DND-41 (cell line): Measurements from ENCODE around the gene METTL15.

Experiments
- ATAC-seq: fragments of 200-7000 bp; cut with Tn5 transposase; 3 replicates; pipeline ENCODE4 v1.9.1; 2021; ENCODE audit warnings: low read depth; ENCODE audit not compliant: insufficient read depth
- DNase-seq: peaks from one replicate; pipeline ENCODE4 v3.0.0-alpha.2; 2020
- H2AFZ ChIP-seq: 2 replicates; pipeline ENCODE4 v1.6.0; 2012; ENCODE audit warnings: low read depth, low read length
- H3K27ac ChIP-seq: 2 replicates; pipeline ENCODE4 v1.5.1; 2012; ENCODE audit warnings: low read length, inconsistent platforms
- H3K27me3 ChIP-seq: fragments of 200-600 bp; sonication (generic); 2 replicates; pipeline ENCODE4 v1.6.0; 2012; ENCODE audit warnings: low read length, mild to moderate bottlenecking, inconsistent platforms; ENCODE audit not compliant: insufficient read depth, poor library complexity
- H3K36me3 ChIP-seq: 2 replicates; pipeline ENCODE4 v1.5.1; 2012; ENCODE audit warnings: low read length, inconsistent platforms; ENCODE audit not compliant: insufficient read depth
- H3K4me1 ChIP-seq: 2 replicates; pipeline ENCODE4 v1.5.1; 2012; ENCODE audit warnings: mild to moderate bottlenecking, low read length; ENCODE audit not compliant: insufficient read depth
- H3K4me2 ChIP-seq: 2 replicates; pipeline ENCODE4 v1.6.0; 2012; ENCODE audit warnings: mild to moderate bottlenecking, moderate library complexity, low read length, inconsistent platforms; ENCODE audit not compliant: insufficient read depth
- H3K4me3 ChIP-seq, 2 experiments: fragments of 200-600 bp in 1 of 2; shearing (Covaris generic) in 1 of 2; 2 replicates each; pipeline ENCODE4 v1.5.1; 2012 to 2016; ENCODE audit warnings: inconsistent platforms in 2 of 2, low read length in 2 of 2, mild to moderate bottlenecking in 2 of 2, low read depth in 1 of 2, moderate library complexity in 1 of 2
- H3K79me2 ChIP-seq: 2 replicates; pipeline ENCODE4 v1.6.0; 2012; ENCODE audit warnings: low read length, inconsistent platforms; ENCODE audit not compliant: insufficient read depth
- H3K9ac ChIP-seq: 2 replicates; pipeline ENCODE4 v1.6.0; 2012; ENCODE audit warnings: low read depth, mild to moderate bottlenecking, inconsistent platforms, low read length, moderate library complexity
- H3K9me3 ChIP-seq: 2 replicates; pipeline ENCODE4 v1.5.1; 2012; ENCODE audit warnings: low read length, moderate library complexity, mild to moderate bottlenecking, inconsistent platforms; ENCODE audit not compliant: insufficient read depth, severe bottlenecking
- H4K20me1 ChIP-seq: 2 replicates; pipeline ENCODE4 v1.6.0; 2012; ENCODE audit warnings: low read length; ENCODE audit not compliant: insufficient read depth
- EZH2 ChIP-seq: IDR thresholded peaks from 3 replicates; pipeline ENCODE4 v1.6.1; 2012; ENCODE audit warnings: borderline replicate concordance, low read depth, mild to moderate bottlenecking, moderate library complexity, low read length, inconsistent platforms; ENCODE audit not compliant: severe bottlenecking
- TF ChIP-seq, protein P1 (sequence below): IDR thresholded peaks from 2 replicates; pipeline ENCODE4 v1.5.1; 2012; ENCODE audit warnings: borderline replicate concordance, low read length, moderate library complexity, mild to moderate bottlenecking; ENCODE audit not compliant: poor library complexity, severe bottlenecking; ENCODE audit errors: extremely low read depth

The METTL15 gene

DNA sequence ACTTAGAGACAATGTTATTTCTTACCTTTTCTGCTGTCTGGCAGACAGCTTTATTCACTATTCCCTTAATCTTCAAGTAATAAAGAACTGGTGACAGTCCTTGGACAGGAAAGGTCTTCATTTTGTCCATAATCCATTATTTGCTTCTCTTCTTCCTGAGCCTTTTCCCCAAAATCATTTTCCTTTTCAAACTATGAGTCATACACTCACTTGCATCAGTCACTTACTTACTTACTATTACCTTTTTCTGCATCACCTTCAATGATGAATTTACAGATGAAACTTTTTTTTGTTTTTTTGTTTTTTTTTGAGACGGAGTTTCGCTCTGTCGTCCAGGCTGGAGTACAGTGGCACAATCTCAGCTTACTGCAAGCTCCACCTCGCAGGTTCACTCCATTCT, 9.5 kb downstream of the METTL15 start:
- ATAC-seq = no peak
- Histone ChIP-seq H3K79me2 (peaks cover 52% of the 10 kb centered on the region), H2AFZ (no peak overlapping the region), H3K9me3 (no peaks in the 10 kb centered on the region), H3K4me3 (no peak overlapping the region), H3K4me1 (peaks cover 4% of the 10 kb centered on the region; the same call in 1 of the 2 replicates), H3K27ac (no peak overlapping the region), H3K36me3 (peaks cover 30% of the 10 kb centered on the region), H3K9ac (no peak overlapping the region), H3K27me3 (no peaks in the 10 kb centered on the region), H3K4me2 (no peak overlapping the region), H4K20me1 (no peaks in the 10 kb centered on the region; the same call in 1 of the 2 replicates)
- DNase-seq = no peak
- TF ChIP-seq, protein P1, sequence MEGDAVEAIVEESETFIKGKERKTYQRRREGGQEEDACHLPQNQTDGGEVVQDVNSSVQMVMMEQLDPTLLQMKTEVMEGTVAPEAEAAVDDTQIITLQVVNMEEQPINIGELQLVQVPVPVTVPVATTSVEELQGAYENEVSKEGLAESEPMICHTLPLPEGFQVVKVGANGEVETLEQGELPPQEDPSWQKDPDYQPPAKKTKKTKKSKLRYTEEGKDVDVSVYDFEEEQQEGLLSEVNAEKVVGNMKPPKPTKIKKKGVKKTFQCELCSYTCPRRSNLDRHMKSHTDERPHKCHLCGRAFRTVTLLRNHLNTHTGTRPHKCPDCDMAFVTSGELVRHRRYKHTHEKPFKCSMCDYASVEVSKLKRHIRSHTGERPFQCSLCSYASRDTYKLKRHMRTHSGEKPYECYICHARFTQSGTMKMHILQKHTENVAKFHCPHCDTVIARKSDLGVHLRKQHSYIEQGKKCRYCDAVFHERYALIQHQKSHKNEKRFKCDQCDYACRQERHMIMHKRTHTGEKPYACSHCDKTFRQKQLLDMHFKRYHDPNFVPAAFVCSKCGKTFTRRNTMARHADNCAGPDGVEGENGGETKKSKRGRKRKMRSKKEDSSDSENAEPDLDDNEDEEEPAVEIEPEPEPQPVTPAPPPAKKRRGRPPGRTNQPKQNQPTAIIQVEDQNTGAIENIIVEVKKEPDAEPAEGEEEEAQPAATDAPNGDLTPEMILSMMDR = no peak
- no peak for TF ChIP-seq EZH2

DNA sequence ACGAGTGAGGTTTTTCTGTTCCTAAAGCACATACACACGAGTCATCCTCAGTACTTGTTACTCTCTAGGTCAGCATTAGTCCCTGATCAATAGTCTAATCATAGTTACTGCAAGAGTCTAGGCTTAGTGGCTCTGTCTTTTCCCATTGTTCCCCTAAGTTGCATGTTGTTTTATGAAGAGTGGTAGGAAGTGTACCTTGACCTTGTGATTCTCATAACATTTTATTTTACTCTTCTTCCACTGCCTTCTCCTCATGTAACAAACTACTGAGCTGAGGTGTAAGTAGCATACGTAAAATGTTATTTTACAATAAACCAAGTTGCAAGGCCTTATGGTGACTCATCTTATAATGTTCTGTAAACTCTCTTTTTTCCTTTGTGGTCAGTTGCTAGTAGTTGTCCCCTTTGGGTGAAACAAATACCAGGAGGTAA, 15.0 kb downstream of the METTL15 start:
- no peaks in the 10 kb centered on the region; the same call in 1 of the 2 replicates for H4K20me1 ChIP-seq
- no peaks in the 10 kb centered on the region for H3K27me3 ChIP-seq
- no peak overlapping the region for H3K4me3 ChIP-seq
- peaks cover 3% of the 10 kb centered on the region; the same call in 1 of the 2 replicates for H3K4me1 ChIP-seq
- peaks cover 33% of the 10 kb centered on the region; the same call in 1 of the 2 replicates for H3K36me3 ChIP-seq
- peaks cover 28% of the 10 kb centered on the region for H3K79me2 ChIP-seq
- H3K4me2 ChIP-seq = no peak overlapping the region
- no peak for TF ChIP-seq EZH2
- TF ChIP-seq, protein P1 = no peak
- H2AFZ ChIP-seq = no peak overlapping the region
- ATAC-seq (no peak), DNase-seq (no peak)
- H3K9ac ChIP-seq = no peak overlapping the region
- no peaks in the 10 kb centered on the region for H3K9me3 ChIP-seq
- no peak overlapping the region for H3K27ac ChIP-seq

DNA sequence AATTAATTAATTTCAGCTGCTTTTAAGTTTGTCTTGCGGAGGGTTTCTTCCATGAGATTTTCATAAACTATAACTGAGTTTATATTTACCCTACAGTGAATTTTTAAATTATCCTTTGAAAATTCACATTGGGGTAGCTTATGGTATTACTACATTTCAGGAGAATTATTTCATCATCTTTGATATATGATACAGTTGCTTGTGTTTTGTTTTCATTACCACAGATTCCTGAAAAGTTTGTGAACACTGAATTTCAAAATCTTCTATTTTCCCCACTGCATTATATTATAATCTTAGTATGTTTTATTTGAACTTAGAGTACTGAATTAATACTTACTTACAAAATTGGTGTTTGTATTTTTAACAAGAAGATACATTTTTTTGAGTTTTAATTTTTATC, 24.4 kb downstream of the METTL15 start:
- H3K27ac ChIP-seq = no peak overlapping the region
- ATAC-seq = no peak
- H4K20me1 ChIP-seq = no peaks in the 10 kb centered on the region
- peaks cover 49% of the 10 kb centered on the region; the same call in 1 of the 2 replicates for H3K36me3 ChIP-seq
- peaks cover 28% of the 10 kb centered on the region for H3K9me3 ChIP-seq
- H3K4me2 ChIP-seq = no peak overlapping the region
- DNase-seq = no peak
- no peaks in the 10 kb centered on the region for H3K27me3 ChIP-seq
- H2AFZ ChIP-seq = no peak overlapping the region
- no peak overlapping the region for H3K4me3 ChIP-seq
- H3K9ac ChIP-seq = no peak overlapping the region
- no peaks in the 10 kb centered on the region for H3K4me1 ChIP-seq
- no peaks in the 10 kb centered on the region for H3K79me2 ChIP-seq
- TF ChIP-seq, protein P1 = no peak
- no peak for TF ChIP-seq EZH2
